ENCODE measurements around the gene PSME3IP1.

The PSME3IP1 gene

DNA sequence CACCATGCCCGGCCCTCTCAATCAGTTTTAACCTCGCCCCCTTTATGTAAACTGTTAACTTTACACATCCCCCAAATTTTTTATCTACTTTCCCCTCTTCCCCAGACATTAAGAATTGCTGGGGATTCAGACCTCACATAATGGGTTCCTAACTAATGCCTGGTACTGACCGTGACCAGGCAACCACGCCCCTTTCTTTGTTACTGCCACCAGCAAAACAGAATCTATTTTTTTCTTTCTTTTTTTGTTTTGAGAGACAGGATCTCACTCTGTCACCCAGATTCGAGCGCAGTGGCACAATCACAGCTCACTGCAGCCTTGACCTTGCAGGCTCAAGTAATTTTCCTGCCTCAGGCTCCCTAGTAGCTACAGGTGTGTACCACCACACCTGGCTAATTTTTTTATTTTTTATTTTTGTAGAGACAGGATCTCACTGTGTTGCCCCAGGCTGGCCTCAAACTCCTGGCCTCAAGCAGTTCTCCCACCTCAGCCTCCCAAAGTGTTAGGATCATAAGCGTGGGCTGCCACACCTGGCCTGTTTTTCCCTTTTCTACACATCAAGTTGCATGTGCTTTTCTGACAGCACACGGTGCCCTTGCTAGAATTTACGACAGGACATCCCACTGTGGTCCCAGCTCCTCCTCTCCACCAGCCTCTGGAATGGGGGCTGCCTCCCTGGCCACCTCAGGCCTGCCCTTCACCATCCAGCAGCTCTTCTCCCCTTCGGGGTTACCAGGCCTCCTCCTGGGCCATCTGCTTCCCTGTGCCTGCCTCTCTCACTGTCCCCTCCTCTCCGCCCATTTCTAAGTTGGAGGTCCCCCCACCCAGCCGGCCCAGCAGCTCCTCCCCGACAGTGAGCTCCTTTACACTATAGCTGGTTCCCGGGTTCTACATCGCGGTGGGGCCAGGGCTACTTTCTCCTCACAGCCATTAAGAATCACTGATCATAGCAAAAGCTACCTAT lies 82.7 kb downstream of the PSME3IP1 start:
- Mint-ChIP-seq H3K27ac (no peak overlapping the region), H3K4me1 (ENCODE audit: low read depth) (peaks cover 20% of the 10 kb centered on the region), H3K9me3 (no peaks in the 10 kb centered on the region), H3K27me3 (no peaks in the 10 kb centered on the region), H3K36me3 (ENCODE audit: low read depth) (no peaks in the 10 kb centered on the region), H3K4me3 (no peak overlapping the region)
- no peak for DNase-seq
